Measurements from ENCODE around the gene ASAP2.

DNA sequence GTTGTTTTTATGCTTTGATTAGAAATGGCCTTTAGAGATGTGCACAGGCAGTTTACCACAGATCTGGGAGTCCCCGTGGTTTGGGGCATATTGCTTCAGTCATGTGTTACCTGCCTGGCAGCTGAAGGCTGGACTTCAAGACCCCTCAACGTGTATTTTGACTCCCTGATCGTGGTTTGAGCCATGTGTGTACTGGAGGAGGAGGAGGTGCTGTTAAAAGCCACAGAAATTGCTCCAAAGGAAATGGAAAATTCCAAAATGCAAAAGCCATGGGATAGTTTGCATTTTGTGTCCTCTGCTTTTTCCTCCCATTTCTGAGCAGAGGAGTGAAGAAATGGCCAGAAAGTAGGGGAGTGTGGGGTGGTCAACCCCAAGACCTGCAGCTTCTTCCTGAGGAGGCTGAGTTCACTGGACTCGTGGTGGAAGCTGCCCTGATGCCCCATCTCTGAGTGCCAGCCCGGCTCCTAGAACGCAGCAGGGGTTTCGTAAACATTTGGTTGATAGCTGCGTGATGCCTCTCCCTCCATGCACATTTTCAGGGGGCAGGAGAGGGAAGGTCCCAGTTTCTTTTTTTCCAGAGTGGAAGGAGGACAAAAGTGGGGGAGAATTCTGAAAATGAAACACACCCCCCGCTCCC lies 171.0 kb downstream of the ASAP2 start:
- TF ChIP-seq, protein P1, sequence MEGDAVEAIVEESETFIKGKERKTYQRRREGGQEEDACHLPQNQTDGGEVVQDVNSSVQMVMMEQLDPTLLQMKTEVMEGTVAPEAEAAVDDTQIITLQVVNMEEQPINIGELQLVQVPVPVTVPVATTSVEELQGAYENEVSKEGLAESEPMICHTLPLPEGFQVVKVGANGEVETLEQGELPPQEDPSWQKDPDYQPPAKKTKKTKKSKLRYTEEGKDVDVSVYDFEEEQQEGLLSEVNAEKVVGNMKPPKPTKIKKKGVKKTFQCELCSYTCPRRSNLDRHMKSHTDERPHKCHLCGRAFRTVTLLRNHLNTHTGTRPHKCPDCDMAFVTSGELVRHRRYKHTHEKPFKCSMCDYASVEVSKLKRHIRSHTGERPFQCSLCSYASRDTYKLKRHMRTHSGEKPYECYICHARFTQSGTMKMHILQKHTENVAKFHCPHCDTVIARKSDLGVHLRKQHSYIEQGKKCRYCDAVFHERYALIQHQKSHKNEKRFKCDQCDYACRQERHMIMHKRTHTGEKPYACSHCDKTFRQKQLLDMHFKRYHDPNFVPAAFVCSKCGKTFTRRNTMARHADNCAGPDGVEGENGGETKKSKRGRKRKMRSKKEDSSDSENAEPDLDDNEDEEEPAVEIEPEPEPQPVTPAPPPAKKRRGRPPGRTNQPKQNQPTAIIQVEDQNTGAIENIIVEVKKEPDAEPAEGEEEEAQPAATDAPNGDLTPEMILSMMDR (optimal IDR thresholded peaks at IDR 0.05 in 1 of 3, IDR thresholded peaks at IDR 0.05 in 1 of 3, conservative IDR thresholded peaks at IDR 0.05 in 1 of 3; ENCODE audit: extremely low read depth in 1 of 3, insufficient read depth in 2 of 3, low read length in 3 of 3) = no peak
- no peak for TF ChIP-seq EZH2 (IDR thresholded peaks at IDR 0.05; ENCODE audit: low read length)
